Measurements from ENCODE around the gene SDC3. TPM values are rescaled to one million over a fixed set of nuclear protein-coding genes. Genes with fewer than 3 reads are reported as not detected.
A peak's percentile ranks its signal among the peaks of the same experiment; 100 is the strongest.

SDC3 gene
- total and polyA plus RNA-seq, 5 donors from 2014 or later, result 0.12 TPM; not detected in 4

DNA sequence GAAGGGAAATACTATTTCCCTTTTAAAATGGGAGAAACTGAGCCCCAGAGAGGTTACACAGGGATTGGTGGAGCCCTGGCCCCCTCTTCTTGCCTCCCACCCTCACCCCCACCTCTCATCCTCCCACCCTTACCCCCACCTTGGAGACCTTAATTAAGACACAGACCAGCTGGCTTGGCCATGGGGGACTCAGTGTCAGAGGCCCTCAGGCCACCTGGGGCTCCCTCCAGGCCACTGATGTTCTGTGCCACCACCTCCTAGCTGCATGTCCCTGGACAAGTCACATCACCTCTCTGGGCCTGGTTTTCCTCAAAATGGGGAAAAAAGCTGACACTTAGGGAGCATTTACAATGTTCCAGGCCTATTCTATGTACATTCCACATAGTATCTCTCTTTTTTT, 51.5 kb downstream of the SDC3 start:
- H3K4me3 Mint-ChIP-seq, result no peak overlapping the region

DNA sequence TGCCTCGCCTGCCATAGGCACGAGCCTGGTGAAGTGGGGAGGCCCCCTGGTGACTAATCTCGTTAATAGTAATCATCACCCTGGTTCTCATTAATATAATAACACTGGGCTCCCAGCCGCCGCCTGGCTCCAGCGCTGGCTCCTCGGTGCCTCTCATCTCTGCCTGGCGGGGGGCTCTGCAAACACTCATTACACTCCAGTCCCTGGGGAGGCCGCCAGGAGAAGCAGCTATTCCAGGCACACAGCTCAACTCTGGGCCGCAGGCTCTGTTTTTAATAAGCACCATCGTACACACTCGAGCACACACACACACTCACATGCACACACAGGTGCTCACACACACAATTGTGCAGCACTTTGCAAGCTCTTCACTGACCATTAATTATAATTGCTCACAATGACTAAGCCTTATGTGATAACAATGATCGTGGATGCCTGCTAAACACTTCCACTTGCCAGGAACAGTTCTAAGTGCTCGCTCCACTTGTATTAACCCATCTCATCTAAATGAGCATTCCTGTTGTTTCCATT, 52.2 kb downstream of the SDC3 start:
- peaks cover 5% of the 10 kb centered on the region for H3K27me3 Mint-ChIP-seq
- H3K9me3 ChIP-seq (ENCODE audit: control insufficient read depth in 2 of 2, low read length in 2 of 2), result no peaks in the 10 kb centered on the region
- no peaks in the 10 kb centered on the region for H3K36me3 Mint-ChIP-seq
- no peak overlapping the region for H3K4me3 ChIP-seq (ENCODE audit: low read depth, low read length)
- peaks cover 0 to 2% (median 0%) of the 10 kb centered on the region in 7 donors for H3K9me3 Mint-ChIP-seq
- H3K4me3 Mint-ChIP-seq, result no peak overlapping the region
- DNase-seq (no peak), ATAC-seq (ENCODE audit: low read depth in 2 of 2) (no peak)
- H3K4me1 ChIP-seq (ENCODE audit: control insufficient read depth, insufficient read depth, low read length, poor library complexity, severe bottlenecking), result no peaks in the 10 kb centered on the region
- H3K27ac Mint-ChIP-seq, result peak overlapping the region in 1 of 3 donors; percentile 65
- H3K4me1 Mint-ChIP-seq, result peaks cover 0 to 2% (median under 1%) of the 10 kb centered on the region in 4 donors
- no peak overlapping the region for H3K27ac ChIP-seq (ENCODE audit: insufficient read depth, low read length, poor library complexity, severe bottlenecking)
- H3K27me3 ChIP-seq (ENCODE audit: control insufficient read depth, insufficient read depth, low read length), result peaks cover 3% of the 10 kb centered on the region
- H3K36me3 ChIP-seq (ENCODE audit: control insufficient read depth, insufficient read depth, low read length), result no peaks in the 10 kb centered on the region

More for the DNA sequence above, 51.5 kb downstream of the SDC3 start:
- Histone ChIP-seq H3K9me3 (ENCODE audit: control insufficient read depth in 2 of 2, low read length in 2 of 2) (no peaks in the 10 kb centered on the region), H3K27ac (ENCODE audit: insufficient read depth, low read length, poor library complexity, severe bottlenecking) (no peak overlapping the region), H3K4me3 (ENCODE audit: low read depth, low read length) (no peak overlapping the region), H3K36me3 (ENCODE audit: control insufficient read depth, insufficient read depth, low read length) (no peaks in the 10 kb centered on the region), H3K4me1 (ENCODE audit: control insufficient read depth, insufficient read depth, low read length, poor library complexity, severe bottlenecking) (no peaks in the 10 kb centered on the region), H3K27me3 (ENCODE audit: control insufficient read depth, insufficient read depth, low read length) (peaks cover 3% of the 10 kb centered on the region)
- DNase-seq (no peak), ATAC-seq (ENCODE audit: low read depth in 2 of 2) (no peak)
- no peaks in the 10 kb centered on the region for H3K36me3 Mint-ChIP-seq
- H3K9me3 Mint-ChIP-seq, result peaks cover 0 to 2% (median 0%) of the 10 kb centered on the region in 7 donors
- H3K4me1 Mint-ChIP-seq, result peaks cover 0 to 2% (median under 1%) of the 10 kb centered on the region in 4 donors
- peaks cover 5% of the 10 kb centered on the region for H3K27me3 Mint-ChIP-seq
- no peak overlapping the region for H3K27ac Mint-ChIP-seq

DNA sequence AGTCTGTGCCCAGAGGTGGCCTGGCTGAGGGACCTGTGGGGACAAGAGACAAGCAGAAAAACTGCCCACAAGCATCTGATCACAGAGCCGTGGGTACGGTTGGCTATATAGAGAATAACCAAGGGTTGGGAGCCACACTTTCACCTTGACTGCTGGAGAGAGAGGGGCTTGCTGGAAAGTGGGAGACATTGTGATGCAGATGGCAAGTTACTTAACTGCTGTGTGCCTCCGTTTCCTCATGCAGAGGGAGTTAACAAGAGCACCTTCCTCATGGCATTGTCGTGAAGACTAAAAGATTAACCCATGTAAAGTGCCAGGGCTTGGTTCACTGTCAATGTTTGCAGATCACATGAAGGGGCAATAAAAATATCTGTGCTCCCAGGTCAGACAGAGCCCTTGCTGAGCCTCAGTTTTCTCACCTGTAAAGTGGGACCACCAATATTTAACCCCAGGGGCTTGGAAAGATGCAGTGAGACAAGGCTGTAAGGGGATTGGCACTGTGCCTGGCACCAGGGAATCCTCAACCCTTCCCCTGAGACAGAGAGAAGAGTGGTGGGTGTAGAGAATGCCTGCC, 52.8 kb downstream of the SDC3 start:
- Histone ChIP-seq H3K36me3 (ENCODE audit: control insufficient read depth, insufficient read depth, low read length) (no peaks in the 10 kb centered on the region), H3K4me3 (ENCODE audit: low read depth, low read length) (no peak overlapping the region), H3K27me3 (ENCODE audit: control insufficient read depth, insufficient read depth, low read length) (peaks cover 3% of the 10 kb centered on the region), H3K9me3 (ENCODE audit: control insufficient read depth in 2 of 2, low read length in 2 of 2) (no peaks in the 10 kb centered on the region), H3K27ac (ENCODE audit: insufficient read depth, low read length, poor library complexity, severe bottlenecking) (no peak overlapping the region), H3K4me1 (ENCODE audit: control insufficient read depth, insufficient read depth, low read length, poor library complexity, severe bottlenecking) (no peaks in the 10 kb centered on the region)
- Mint-ChIP-seq H3K9me3 (peaks cover 0 to 2% (median 0%) of the 10 kb centered on the region in 7 donors), H3K4me1 (peaks cover 0 to 2% (median under 1%) of the 10 kb centered on the region in 4 donors), H3K36me3 (no peaks in the 10 kb centered on the region), H3K4me3 (no peak overlapping the region), H3K27ac (peak overlapping the region in 1 of 3 donors; percentile 65), H3K27me3 (peaks cover 5% of the 10 kb centered on the region)
- DNase-seq (no peak), ATAC-seq (ENCODE audit: low read depth in 2 of 2) (no peak)

DNA sequence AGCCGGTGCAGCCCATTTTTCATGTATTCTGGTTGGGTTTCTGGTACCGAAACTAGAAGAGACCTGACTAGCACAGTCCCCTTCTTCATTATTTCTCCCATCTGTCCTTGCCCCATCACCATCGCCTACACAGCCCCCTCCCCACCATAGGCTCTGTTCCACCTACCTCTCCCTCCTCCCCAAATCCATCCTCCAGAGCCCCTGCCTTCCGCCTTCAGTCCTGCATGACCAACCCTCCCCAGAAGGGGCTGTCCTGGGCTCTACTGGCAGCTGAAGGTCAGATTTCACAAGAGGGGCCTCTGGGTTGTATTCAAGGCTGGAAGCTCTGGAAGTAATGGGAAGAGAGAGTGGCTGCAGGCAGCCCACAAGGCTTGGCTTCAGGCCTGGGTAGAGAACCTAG, 55.2 kb downstream of the SDC3 start:
- peaks cover 0 to 2% (median 0%) of the 10 kb centered on the region in 4 donors for H3K4me1 Mint-ChIP-seq
- no peak overlapping the region for H3K4me3 Mint-ChIP-seq
- H3K27ac ChIP-seq (ENCODE audit: insufficient read depth, low read length, poor library complexity, severe bottlenecking), result no peak overlapping the region
- DNase-seq, result no peak
- H3K36me3 ChIP-seq (ENCODE audit: control insufficient read depth, insufficient read depth, low read length), result no peaks in the 10 kb centered on the region
- peaks cover 6% of the 10 kb centered on the region for H3K27me3 Mint-ChIP-seq
- no peaks in the 10 kb centered on the region for H3K9me3 ChIP-seq (ENCODE audit: control insufficient read depth in 2 of 2, low read length in 2 of 2)
- H3K27me3 ChIP-seq (ENCODE audit: control insufficient read depth, insufficient read depth, low read length), result peaks cover 4% of the 10 kb centered on the region
- no peak overlapping the region for H3K27ac Mint-ChIP-seq
- ATAC-seq (ENCODE audit: low read depth in 2 of 2), result no peak
- H3K4me3 ChIP-seq (ENCODE audit: low read depth, low read length), result no peak overlapping the region
- H3K4me1 ChIP-seq (ENCODE audit: control insufficient read depth, insufficient read depth, low read length, poor library complexity, severe bottlenecking), result no peaks in the 10 kb centered on the region
- no peaks in the 10 kb centered on the region for H3K36me3 Mint-ChIP-seq
- peaks cover 0 to 2% (median 0%) of the 10 kb centered on the region in 7 donors for H3K9me3 Mint-ChIP-seq

DNA sequence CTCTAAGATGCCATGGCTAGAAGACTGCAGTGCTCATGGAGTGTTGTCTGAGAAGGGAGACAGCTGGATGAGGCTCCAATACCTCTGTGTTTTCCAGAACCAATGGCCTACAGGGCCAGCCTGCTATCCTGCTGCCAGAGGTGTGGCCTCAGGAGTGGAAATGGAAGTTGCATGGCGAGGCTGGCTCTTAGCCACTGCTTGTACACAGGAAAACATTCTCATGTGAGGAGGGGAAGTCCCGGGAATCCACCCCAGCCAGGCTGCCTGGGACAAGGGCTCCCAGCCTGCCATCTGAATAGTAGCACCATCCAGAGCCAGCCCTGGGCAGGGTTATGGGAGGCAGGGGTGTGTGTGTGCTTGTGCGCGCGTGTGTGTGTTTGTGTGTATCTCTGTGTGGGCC, 56.5 kb downstream of the SDC3 start:
- no peak overlapping the region for H3K4me3 Mint-ChIP-seq
- no peak overlapping the region for H3K4me3 ChIP-seq (ENCODE audit: low read depth, low read length)
- peaks cover 0 to 2% (median 0%) of the 10 kb centered on the region in 7 donors for H3K9me3 Mint-ChIP-seq
- H3K9me3 ChIP-seq (ENCODE audit: control insufficient read depth in 2 of 2, low read length in 2 of 2), result no peaks in the 10 kb centered on the region
- H3K27ac Mint-ChIP-seq, result no peak overlapping the region
- ATAC-seq (ENCODE audit: low read depth in 2 of 2), result no peak
- no peaks in the 10 kb centered on the region for H3K4me1 ChIP-seq (ENCODE audit: control insufficient read depth, insufficient read depth, low read length, poor library complexity, severe bottlenecking)
- H3K36me3 ChIP-seq (ENCODE audit: control insufficient read depth, insufficient read depth, low read length), result no peaks in the 10 kb centered on the region
- peaks cover 11% of the 10 kb centered on the region for H3K27me3 Mint-ChIP-seq
- peaks cover 8% of the 10 kb centered on the region for H3K27me3 ChIP-seq (ENCODE audit: control insufficient read depth, insufficient read depth, low read length)
- H3K36me3 Mint-ChIP-seq, result no peaks in the 10 kb centered on the region
- H3K27ac ChIP-seq (ENCODE audit: insufficient read depth, low read length, poor library complexity, severe bottlenecking), result no peak overlapping the region
- no peak for DNase-seq
- H3K4me1 Mint-ChIP-seq, result peaks cover 0 to 2% (median 0%) of the 10 kb centered on the region in 4 donors

DNA sequence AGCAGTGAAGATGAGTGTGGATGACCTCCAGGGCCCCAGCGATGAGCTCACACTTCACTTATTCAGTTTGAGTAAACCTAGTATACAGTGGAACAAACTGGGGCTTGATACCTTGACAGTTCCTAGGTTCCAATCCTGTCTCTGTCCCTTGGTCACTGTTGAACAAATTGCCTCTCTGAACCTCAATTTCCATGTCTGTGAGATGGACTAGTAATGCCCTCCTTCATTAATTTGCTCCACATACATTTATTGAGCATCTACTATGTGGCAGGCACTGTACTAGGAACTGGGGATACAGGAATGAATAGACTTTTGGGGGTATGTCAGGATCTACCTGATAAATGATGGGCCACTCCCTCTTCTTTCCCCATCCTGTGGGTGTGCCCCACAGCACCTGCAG, 57.3 kb downstream of the SDC3 start:
- ATAC-seq (ENCODE audit: low read depth in 2 of 2), result no peak
- Mint-ChIP-seq H3K36me3 (no peaks in the 10 kb centered on the region), H3K4me1 (peaks cover 0 to 2% (median 0%) of the 10 kb centered on the region in 4 donors), H3K27me3 (peaks cover 11% of the 10 kb centered on the region), H3K27ac (no peak overlapping the region), H3K9me3 (peaks cover 0 to 2% (median 0%) of the 10 kb centered on the region in 7 donors), H3K4me3 (no peak overlapping the region)
- Histone ChIP-seq H3K4me3 (ENCODE audit: low read depth, low read length) (no peak overlapping the region), H3K27me3 (ENCODE audit: control insufficient read depth, insufficient read depth, low read length) (peaks cover 8% of the 10 kb centered on the region), H3K4me1 (ENCODE audit: control insufficient read depth, insufficient read depth, low read length, poor library complexity, severe bottlenecking) (no peaks in the 10 kb centered on the region), H3K9me3 (ENCODE audit: control insufficient read depth in 2 of 2, low read length in 2 of 2) (no peaks in the 10 kb centered on the region), H3K27ac (ENCODE audit: insufficient read depth, low read length, poor library complexity, severe bottlenecking) (no peak overlapping the region), H3K36me3 (ENCODE audit: control insufficient read depth, insufficient read depth, low read length) (no peaks in the 10 kb centered on the region)
- DNase-seq, result no peak

DNA sequence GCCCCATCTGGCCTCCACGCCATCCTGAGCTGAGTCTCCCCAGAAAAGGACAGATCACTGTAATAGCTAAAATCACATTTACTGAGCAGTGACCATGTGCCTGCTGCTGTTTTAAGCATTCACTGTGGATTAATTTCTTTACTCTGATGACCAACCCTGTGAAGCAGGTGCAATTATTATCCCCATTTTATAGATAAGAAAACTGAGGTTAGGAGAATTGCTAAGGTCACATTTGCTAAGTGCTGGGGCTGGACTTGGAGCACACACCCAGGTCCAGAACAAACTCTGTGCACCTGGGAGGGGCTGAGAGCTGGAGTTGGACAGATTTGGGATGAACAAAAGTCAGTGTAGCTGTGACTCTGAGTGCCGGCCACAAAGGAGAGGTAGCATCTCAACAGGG, 58.0 kb downstream of the SDC3 start:
- Histone ChIP-seq H3K4me3 (ENCODE audit: low read depth, low read length) (no peak overlapping the region), H3K36me3 (ENCODE audit: control insufficient read depth, insufficient read depth, low read length) (no peaks in the 10 kb centered on the region), H3K27me3 (ENCODE audit: control insufficient read depth, insufficient read depth, low read length) (peaks cover 8% of the 10 kb centered on the region), H3K9me3 (ENCODE audit: control insufficient read depth in 2 of 2, low read length in 2 of 2) (no peaks in the 10 kb centered on the region), H3K4me1 (ENCODE audit: control insufficient read depth, insufficient read depth, low read length, poor library complexity, severe bottlenecking) (no peaks in the 10 kb centered on the region), H3K27ac (ENCODE audit: insufficient read depth, low read length, poor library complexity, severe bottlenecking) (no peak overlapping the region)
- Mint-ChIP-seq H3K4me1 (peaks cover 0 to 2% (median under 1%) of the 10 kb centered on the region in 4 donors), H3K4me3 (no peak overlapping the region), H3K27me3 (peaks cover 17% of the 10 kb centered on the region), H3K9me3 (peaks cover 0 to 2% (median 0%) of the 10 kb centered on the region in 7 donors), H3K27ac (no peak overlapping the region), H3K36me3 (no peaks in the 10 kb centered on the region)
- DNase-seq, result no peak
- ATAC-seq (ENCODE audit: low read depth in 2 of 2), result no peak

DNA sequence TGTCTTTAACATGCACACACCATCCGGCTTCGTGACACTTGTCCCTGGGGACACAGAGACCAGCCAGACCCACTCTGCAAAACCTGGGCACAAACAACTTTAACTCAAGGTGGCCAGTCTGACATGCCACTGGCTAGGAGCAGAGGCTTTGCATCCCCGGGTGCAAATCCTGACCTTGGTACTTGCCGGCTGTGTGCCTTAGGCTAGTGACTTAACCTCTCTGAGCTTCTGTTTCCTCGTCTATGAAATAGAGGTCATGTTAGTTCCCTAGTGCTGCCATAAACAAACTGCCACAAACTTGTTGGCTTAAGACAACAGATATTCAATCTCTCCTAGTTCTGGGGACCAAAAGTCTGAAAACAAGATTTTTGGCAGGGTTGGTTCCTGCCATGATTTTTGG, 60.4 kb downstream of the SDC3 start:
- H3K9me3 Mint-ChIP-seq, result peaks cover 0 to 2% (median 0%) of the 10 kb centered on the region in 7 donors
- H3K4me3 ChIP-seq (ENCODE audit: low read depth, low read length), result no peak overlapping the region
- no peaks in the 10 kb centered on the region for H3K36me3 ChIP-seq (ENCODE audit: control insufficient read depth, insufficient read depth, low read length)
- H3K36me3 Mint-ChIP-seq, result no peaks in the 10 kb centered on the region
- H3K27me3 ChIP-seq (ENCODE audit: control insufficient read depth, insufficient read depth, low read length), result peaks cover 5% of the 10 kb centered on the region
- no peaks in the 10 kb centered on the region for H3K9me3 ChIP-seq (ENCODE audit: control insufficient read depth in 2 of 2, low read length in 2 of 2)
- no peak for DNase-seq
- no peak overlapping the region for H3K27ac Mint-ChIP-seq
- H3K27me3 Mint-ChIP-seq, result peaks cover 38% of the 10 kb centered on the region
- no peak overlapping the region for H3K4me3 Mint-ChIP-seq
- no peak overlapping the region for H3K27ac ChIP-seq (ENCODE audit: insufficient read depth, low read length, poor library complexity, severe bottlenecking)
- H3K4me1 ChIP-seq (ENCODE audit: control insufficient read depth, insufficient read depth, low read length, poor library complexity, severe bottlenecking), result no peaks in the 10 kb centered on the region
- ATAC-seq (ENCODE audit: low read depth in 2 of 2), result no peak
- peaks cover 0 to 2% (median 0%) of the 10 kb centered on the region in 4 donors for H3K4me1 Mint-ChIP-seq

All from CD4-positive, CD25-positive, alpha-beta regulatory T cell (primary cell).